ENCODE data around the gene NOL7.

The NOL7 gene

DNA sequence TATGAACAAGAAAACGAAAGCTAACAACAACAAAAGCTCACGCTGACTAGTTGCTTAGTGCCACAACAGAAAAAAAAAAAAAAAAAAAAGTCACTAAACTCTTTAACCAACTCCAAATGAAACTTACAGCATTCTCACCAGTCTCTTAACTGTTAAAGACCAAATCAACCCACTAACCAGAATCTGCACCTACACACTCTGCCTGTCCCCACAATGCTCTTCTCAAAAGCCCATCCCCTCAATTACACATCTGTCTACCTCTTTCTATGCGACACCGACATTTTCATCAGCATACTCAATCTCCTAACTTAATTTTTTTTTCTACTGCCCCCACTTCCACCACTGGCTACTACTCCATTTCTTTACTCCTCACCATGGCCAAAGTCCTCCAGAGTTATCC is 34.3 kb downstream of the NOL7 start:
- DNase-seq (ENCODE audit: low read depth in 4 of 4, low spot score in 1 of 4), result no peak

DNA sequence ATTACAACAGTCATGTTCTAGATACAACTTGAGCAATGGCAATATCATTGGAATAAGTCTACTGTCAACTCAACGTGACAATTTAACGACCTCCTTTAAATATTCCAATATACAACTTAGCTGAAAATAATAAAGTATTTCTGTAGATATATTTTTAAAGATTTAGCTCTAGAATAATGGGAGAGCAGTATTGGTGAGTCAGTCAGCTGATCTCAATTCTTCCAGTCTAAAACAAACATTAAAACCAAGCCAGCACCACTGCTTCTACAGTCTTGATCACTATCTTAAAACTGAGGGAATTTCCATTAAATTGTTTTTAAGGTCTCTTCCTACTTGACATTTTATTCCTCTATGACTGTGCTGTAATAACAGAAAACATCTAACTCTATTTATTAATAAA is 38.2 kb downstream of the NOL7 start:
- DNase-seq (ENCODE audit: low read depth in 4 of 4, low spot score in 1 of 4), result no peak

DNA sequence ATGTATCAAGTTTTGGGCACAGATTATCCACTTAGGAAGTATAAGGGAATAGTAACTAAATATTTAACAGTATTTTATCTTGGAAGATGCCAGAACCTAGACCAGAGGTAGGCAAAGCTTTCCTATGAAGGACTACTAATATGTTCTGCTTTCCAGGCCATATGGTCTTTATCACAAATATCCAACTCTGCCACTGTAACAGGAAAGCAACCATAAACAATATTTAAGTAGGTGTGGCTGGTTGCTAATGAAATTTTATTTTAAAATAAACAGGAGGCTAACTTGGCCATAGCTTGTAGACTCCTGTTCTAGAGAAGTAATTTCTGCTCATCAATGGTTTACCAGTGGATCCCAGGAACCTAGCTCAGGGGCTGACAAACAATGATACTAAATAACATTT is 39.4 kb downstream of the NOL7 start:
- no peak for DNase-seq (ENCODE audit: low read depth in 4 of 4, low spot score in 1 of 4)

DNA sequence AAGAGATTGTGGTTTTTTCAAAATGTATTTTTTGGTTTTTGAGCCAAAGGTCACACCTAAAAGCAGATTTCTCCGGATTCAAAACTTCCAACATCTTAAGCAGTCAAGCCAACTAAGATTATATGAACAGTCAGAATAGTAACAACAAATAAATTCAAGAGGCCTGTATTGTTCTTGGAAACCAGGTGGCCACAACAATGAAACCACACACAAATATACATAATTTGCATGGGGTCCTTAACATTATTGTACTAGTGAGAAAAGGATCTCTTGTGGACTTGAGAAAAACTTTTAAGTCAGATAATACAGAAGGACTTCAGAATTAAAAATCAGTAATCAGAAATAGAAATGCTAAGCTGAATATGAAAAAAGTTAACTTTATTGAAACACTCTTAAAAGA is 40.6 kb downstream of the NOL7 start:
- DNase-seq (ENCODE audit: low read depth in 4 of 4, low spot score in 1 of 4), result no peak

DNA sequence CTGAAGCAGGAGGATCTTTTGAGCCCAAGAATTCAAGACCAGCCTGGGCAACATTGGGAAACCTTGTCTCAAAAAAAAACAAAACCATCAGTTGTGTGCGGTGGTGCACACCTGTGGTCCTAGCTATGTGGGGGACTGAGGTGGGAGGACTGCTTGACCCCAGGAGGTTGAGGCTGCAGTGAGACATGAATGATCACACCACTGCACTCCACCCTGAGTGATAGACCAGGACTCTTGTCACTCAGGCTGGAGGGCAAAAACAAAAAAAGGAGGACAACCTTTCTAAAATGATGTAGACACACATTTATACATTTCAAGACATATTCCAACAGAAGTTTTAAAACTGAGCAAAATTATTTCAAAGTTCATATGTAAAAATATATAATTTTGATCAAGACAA is 45.1 kb downstream of the NOL7 start:
- DNase-seq (ENCODE audit: low read depth in 4 of 4, low spot score in 1 of 4), result no peak

DNA sequence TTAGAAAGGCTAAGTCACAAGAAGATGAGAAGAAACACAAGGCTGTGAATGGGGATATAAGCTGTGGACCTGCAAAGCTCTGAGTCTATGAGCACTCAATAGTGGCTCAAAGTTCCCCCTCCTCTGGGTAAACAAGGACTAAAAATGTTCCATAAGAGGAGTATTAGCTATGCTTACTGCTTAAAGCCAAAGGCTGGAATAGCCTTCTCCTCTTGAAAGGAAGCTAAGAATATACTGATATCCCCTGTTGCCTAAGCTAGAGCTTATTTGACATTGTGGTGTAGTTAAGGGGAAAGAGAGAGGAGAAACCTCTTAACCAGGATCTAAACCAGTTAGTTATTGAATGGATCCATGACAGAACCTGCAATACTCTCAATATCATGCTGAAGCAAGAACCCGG is 45.8 kb downstream of the NOL7 start:
- DNase-seq (ENCODE audit: low read depth in 4 of 4, low spot score in 1 of 4), result no peak

DNA sequence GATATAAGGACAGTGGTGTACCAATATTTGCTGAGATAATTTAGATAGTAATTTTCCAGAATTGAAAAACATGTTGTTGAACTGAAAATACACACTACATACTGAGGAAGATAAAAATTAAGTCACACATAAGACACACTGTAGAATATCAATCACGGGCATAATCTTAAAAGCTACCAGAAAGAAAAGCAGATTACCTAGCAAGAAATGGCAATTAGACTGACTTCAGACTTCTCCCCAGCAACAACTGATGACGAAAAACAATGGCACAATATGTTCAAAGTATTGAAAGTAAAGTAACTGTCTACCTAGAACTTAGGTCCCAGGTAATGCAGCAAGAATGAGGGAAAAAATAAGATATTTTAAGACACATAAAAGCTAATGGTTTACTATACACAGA is 46.5 kb downstream of the NOL7 start:
- DNase-seq (ENCODE audit: low read depth in 4 of 4, low spot score in 1 of 4), result no peak

DNA sequence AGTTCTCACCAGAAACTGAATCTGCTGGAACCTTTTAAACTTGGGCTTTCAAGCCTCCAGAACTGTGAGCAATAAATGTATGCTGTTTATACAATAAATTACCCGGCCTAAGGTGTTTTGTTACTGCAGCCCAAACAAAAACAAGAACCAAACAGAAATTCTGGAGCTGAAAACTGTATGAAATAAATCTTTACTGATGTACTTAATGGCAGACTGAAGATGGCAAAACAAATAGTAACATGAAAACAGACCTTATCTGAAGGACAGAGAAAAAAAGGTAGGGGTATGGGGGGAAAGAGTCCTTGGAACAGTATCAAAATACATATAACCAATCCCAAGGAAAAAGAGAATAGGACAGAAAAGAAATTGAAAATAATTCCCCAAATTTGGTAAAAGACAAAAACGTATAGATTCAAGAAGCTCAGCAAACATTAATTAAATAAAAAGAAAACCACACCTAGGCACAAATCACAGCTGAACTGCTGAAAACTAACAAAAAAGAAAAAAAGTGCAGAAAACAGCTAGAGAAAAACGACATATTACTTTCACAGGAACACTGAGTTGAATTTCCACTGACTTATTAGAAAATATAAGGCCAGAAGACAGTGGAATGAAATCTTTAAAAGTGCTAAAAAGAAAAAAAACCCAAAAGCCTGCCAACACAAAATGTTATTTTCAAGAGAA is 47.7 kb downstream of the NOL7 start:
- DNase-seq (ENCODE audit: low read depth in 4 of 4, low spot score in 1 of 4), result no peak

DNA sequence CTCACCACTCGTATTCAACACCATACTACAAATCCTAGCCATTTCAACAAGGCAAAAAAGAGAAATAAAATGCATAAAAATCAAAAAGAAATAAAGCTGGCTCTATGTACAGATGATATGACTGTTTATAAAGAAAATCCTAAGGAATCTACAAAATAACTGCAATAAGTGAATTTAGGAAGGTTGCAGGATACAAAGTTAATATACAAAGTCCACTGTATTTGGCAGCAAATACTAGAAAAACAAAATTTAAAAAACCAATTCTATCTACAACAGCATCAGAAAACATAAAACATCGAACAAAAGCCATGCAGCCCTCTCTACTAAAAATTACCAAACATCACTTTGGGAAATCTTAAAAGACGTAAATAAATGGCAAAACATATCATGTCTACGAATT is 48.9 kb downstream of the NOL7 start:
- DNase-seq (ENCODE audit: low read depth in 4 of 4, low spot score in 1 of 4), result no peak

DNA sequence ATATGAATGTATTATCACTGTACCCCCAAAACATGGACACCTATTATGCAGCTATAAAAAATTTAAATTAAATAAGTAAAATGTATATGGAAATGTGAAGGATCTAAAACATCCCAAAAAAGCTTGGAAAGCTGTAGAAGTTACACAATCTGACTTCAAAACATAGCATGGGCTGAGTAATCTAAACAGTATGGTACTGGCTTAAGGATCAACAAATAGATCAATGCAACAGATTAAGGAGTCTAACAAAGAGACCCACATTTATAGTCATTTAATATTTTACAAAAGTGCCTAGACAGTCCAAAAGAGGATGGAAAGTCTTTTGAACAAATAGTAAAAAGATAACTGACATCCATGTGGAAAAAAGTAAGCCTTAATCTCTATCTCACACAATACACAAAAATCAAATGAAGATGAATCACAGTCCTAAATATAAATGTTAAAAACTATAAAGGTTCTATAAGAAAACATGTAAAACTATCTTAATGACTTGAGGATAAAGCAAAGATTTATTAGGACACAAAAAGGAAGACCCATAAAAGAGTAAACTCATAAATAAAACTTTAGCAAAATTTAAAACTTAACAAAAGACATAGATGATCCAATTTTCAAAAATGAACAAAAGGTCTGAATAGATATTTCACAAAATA is 49.7 kb downstream of the NOL7 start:
- DNase-seq (ENCODE audit: low read depth in 4 of 4, low spot score in 1 of 4), result no peak

DNA sequence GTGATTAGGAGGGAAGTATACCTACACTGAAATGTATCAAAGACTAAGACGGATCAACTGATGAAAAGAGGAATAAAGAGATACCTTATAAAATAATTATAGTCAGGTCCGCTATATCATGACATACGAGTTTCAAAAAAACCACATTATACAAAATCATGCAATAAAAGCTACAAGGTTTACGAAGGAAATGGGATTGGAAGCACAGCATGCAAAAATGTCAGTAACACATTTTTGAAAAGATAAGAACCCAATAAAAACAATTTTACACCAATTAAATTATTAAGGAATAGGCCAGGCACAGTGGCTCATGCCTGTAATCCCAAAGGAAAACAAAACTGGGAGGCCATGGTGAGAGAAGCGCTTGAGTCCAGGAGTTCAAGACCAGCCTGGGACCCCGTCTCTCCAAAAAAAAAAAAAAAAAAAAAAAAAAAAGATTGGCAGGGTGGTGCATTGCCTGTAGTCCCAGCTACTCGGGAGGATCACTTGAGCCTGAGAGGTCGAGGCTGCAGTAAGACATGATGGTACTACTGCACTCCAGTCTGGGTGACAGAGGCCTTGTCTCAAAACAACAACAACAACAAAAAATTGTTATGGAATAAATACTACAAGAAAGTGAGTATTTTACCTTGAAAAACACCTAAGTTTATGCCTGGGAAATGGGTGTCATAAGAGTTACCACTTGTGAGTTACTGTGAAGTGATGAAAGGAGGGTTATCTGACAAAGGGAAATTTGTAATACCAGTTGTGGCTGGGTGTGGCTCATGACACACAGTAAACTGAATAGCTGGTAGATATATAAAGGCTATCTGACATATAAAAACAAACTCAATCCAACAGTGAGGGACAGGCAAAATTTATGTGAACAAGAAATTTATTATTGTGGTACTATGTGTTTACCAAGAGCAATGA is 51.3 kb downstream of the NOL7 start:
- DNase-seq (ENCODE audit: low read depth in 4 of 4, low spot score in 1 of 4), result no peak

DNA sequence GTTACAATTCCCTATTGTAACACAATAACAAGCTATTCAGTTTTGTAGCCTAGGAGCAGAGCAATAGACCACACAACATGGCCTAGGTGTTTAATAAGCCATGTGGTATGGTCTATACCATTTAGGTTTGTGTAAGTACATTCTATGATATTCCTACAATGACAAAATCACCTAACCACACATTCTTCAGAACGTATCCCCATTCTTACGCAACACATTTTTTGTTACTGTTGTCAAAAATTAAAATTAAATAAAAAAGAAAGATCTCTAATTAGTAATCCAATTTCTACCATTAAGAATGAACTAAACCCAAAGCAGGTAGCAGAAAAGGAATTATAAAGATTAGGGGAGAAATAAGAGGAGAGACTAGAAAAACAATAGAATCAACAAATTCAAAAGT is 52.5 kb downstream of the NOL7 start:
- DNase-seq (ENCODE audit: low read depth in 4 of 4, low spot score in 1 of 4), result no peak

DNA sequence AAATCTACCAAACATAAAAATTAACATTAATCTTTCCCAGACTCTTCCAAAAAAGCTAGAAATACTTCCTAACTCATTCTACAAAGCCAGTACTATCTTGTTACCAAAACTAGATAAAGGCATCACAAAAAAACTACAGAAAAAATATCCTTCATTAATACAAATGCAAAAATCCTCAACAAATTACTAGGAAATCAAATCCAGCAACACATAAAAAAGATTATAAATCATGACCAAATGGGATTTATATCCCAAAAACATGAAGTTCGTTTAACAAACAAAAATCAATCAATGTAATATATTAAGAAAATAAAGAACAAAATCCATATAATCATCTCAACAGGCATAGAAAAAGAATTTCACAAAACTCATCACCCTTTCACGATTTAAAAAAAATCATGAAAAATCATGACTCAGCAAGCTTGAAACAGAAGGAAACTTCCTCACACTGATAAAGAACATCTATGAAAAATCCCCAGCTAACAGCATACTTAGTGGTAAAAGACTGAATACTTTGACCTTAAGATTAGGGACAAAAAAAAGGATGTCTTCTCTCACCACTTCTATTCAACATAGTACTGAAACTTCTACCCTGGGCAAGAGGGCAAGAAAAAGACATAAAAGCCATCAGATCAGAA is 53.3 kb downstream of the NOL7 start:
- no peak for DNase-seq (ENCODE audit: low read depth in 4 of 4, low spot score in 1 of 4)

DNA sequence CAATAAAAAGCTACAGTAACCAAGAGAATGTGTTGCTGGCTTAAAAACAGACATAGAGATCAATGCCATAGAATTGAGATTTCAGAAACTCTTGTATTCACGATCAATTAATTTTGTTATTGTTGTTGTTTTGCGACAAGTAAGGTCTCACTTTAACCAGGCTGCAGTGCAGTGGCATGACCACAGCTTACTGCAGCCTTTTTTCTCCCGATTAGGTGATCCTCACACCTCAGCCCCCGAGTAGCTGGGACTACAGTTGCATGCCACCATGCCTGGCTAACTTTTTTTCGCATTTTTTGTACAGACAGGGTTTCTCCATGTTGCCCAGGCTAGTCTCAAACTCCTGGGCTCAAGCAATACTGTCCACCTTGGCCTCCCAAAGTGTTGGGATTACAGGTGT is 54.3 kb downstream of the NOL7 start:
- DNase-seq (ENCODE audit: low read depth in 4 of 4, low spot score in 1 of 4), result no peak

Data from stimulated activated CD4-positive, alpha-beta T cell treated with anti-CD3 and anti-CD28 coated beads, Interleukin-1b, Interleukin-23, amount 100 ng/mL, for 24 hours (primary cell).